8988T (cell line): Measurements from ENCODE around the gene IL22RA2.

ENCODE experiments used
- DNase-seq: peaks from one replicate; pipeline ENCODE4 v3.0.0; 2011

The IL22RA2 gene

GRCh38 chr6:137165375-137166246 is 7.8 kb downstream of the IL22RA2 start:
- DNase-seq = peak; percentile 18

- DNase-seq = no peak
These were observed 9.6 kb downstream of the IL22RA2 start for GRCh38 chr6:137163732-137164318.

DNA sequence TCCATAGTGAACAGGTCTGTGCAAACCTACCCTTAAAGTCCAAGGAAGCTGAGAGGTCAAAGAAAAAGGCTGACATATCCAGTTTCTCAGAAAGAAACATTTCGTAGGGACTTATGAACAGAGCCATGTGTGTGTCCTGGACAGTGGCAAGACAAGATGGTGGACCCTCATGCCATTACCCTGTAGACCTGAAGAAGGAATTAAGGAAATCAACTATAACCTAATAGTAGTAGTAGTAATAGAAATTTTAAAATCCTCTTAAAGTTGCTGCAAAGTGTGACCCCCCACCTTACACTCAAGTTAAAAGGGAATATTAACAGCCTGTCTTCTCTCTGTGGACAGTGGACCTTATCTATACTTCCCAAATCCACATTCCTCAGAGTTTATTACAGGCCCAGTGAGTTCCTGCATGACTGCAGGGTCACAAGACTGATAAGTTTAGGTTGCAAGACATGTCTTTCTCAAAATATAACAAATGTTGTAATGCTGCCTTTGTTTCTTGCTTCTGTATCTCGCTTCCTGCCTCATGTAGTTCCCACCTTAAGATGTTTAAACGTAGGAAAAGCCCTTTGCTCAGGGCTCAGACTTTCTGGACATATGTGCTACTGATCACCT is 10.6 kb downstream of the IL22RA2 start:
- no peak for DNase-seq

- DNase-seq = peak; percentile 21
These were observed 11.5 kb downstream of the IL22RA2 start for GRCh38 chr6:137161949-137162348.

GRCh38 chr6:137160763-137161162 is 12.7 kb downstream of the IL22RA2 start:
- DNase-seq = no peak

GRCh38 chr6:137159912-137160311 is 13.5 kb downstream of the IL22RA2 start:
- no peak for DNase-seq

GRCh38 chr6:137157601-137158000 is 15.8 kb downstream of the IL22RA2 start:
- DNase-seq = no peak

GRCh38 chr6:137156650-137157049 is 16.8 kb downstream of the IL22RA2 start:
- DNase-seq = no peak

DNA sequence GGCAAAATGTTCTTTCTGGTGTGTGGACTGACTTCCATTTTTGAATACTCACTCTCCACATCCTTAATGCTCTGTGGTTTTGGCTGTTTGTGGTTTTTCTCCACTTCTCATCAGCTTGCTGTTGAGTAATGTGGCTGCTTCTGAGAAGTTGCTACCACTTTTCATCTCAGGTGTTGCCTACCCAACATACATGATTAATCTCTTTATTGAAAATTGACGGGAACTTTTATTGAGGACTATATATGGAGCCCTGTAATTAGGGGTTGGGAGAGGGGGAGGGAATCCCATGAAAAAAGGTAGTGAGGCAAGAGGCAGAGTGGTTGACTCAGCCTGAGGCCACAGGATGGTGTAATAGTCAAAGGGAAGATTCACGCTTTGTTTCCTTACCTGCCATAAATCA is 17.6 kb downstream of the IL22RA2 start:
- no peak for DNase-seq

GRCh38 chr6:137150072-137150471 is 23.4 kb downstream of the IL22RA2 start:
- no peak for DNase-seq

- DNase-seq = no peak
These were observed 24.4 kb downstream of the IL22RA2 start for GRCh38 chr6:137149035-137149393.

- DNase-seq = no peak
These were observed 25.0 kb downstream of the IL22RA2 start for GRCh38 chr6:137148306-137149034.

DNA sequence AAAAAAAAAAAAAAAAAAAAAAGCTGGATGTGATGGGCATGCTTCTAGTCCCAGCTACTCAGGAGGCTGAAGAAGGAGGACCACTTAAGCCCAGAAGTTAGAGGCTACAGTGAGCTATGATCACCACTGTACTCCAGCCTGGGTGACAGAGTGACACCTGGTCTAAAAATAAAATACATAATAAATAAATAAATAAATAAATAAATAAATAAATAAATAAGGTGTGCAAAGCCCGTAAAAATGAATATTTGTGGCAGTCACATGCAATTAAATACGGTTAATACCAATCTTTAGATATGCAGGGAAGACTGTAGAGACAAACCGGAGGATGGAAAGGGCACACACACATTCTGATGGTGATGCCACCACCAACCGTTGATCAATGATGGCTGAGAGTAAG is 26.2 kb downstream of the IL22RA2 start:
- no peak for DNase-seq

- no peak for DNase-seq
These were observed 27.2 kb downstream of the IL22RA2 start for GRCh38 chr6:137146206-137146605.

DNA sequence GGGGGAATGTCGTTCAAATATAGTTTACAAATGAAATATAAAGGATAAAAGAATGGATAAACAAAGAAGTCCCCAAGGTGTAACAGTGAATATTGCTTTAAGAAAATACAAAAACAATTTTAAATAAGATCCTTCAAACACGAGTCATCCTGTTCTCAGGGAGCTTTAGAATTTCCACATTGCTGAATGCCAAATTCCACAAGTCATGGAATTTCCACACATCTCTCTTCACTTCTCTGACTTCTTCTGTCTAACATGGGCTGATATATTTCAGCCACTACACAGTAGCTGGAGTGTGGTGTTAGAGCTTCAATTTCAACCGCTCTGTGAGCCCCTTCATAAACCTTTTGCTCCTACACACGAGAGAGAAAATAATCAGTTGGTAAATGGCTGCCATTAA is 28.0 kb downstream of the IL22RA2 start:
- DNase-seq = no peak

DNA sequence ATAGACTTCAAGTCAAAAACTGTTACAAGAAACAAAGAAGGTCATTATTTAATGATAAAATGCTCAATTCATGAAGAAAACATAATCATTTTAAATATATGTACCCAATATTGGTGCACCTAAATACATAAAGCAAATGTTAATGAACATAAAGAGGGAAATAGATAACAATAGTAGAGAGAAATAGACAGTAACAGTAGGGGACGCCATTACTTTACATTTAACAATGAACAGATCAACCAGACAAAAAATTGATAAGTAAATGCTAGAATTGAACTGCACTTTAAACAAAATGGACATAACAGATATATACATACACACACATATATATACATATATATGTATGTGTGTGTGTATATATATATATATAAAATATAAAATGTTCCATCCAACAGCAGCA is 37.4 kb downstream of the IL22RA2 start:
- DNase-seq = no peak

GRCh38 chr6:137134483-137134882 is 39.0 kb downstream of the IL22RA2 start:
- DNase-seq = no peak

DNA sequence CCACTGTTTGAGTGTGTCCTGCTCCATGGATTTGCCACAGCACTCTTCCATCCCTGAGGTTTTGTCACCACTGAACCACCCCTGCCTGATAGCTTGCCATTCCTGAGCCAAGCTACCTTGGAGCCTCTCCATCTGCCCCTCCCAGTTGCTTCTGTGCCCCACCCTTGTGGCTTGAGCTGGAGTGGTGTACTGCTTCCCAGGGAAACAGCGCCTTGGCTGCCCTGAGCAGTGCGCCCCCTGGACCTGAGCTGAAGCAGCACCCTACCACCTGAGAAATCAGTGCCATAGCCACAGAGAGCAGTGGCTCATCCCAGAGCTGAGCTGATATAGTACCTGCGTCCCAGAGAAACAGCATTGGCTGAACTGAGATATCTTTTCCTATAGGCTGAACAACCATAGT is 40.3 kb downstream of the IL22RA2 start:
- DNase-seq = no peak

GRCh38 chr6:137126875-137127485 is 46.5 kb downstream of the IL22RA2 start:
- DNase-seq = no peak

DNA sequence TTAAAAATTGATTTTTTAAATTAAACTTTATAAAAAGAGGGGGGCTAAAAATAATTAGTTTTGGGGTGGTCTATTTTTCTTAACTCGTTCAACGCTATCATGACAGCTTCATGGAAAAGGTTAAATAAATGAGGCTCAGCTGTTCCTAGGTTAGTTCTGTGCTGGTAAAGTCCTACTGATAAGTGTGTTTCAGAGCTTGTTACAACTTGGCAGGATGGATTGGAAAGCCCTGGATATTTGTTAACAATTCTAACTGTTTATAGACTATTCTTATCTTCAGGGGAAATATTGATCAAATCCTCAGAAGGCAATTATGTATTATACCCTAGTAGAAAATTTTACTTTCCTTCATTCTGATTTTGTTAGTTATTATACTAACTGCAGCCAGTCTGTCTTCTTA is 50.4 kb downstream of the IL22RA2 start:
- no peak for DNase-seq

- DNase-seq = no peak
These were observed 50.8 kb downstream of the IL22RA2 start for GRCh38 chr6:137122612-137123011.

- no peak for DNase-seq
These were observed 51.9 kb downstream of the IL22RA2 start for GRCh38 chr6:137121401-137121997.

DNA sequence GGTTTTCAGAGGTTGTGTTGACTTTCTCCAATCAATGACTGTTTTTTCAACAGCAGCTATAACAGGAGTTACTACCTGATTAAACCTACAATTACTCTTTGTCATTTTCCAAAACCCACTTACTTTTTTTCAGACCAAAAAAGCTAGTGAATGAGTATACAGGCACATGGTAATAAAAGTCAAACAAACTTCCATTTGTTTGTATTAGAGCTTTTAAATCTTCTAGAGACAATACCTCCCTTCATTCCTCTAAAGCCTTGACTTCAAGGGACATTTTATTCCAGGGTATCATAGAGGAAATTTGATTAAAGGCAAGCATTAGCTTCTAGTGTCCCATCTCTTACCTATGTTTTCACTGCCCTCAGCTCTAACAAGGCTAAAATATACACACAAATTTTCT is 52.7 kb downstream of the IL22RA2 start:
- no peak for DNase-seq
